ENCODE results near the gene CASKIN1.

CASKIN1 gene

DNA sequence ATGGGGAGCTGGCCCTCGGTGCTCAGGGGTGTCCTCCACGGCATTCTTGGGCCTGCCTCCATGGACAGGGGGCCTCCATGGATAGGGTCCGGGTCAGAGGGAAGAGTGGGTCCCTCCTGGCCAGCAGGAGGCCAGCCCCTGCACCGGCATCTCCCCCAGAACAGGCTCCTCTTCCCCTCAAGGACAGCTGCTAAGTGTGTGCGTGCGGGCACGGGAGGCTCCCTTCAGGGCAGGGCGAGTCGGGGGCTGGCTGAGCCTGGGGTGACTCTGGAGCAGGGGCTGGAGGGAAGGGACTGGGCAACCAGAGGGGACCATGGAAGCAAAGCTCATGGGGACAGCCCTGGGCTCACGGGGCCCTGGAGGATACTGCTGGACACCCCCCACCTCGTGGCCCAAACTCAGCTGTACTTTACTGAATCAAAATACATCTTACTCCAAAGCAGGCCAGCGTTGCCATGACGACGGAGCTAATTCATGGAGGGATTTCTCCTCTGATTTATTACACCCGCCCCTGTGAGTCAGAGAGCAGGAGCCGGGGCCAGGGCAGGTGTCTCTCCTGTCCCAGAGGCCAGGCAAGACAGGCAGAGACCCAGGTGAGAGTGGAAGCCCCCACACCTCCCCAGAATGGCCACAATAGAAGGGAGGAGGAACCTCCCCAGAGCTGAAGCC, 2.1 kb downstream of the CASKIN1 start:
- in situ Hi-C loops (cut with MboI; ENCODE audit: low sequenced_read_pairs), result no loop called here

DNA sequence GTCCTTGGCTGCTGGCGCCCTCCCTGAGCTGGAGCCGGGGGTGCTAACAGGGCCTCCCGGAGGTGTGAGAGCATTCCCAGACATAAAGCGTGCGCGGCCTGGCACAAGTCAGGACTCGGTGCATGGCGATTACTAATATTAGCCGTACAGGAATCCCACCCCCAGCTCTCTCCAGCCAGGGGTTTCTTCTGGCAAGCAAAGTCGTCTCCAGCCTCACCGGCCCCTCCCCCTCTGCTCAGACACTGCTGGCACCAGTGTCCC, 5.0 kb downstream of the CASKIN1 start:
- in situ Hi-C loops (cut with MboI; ENCODE audit: low sequenced_read_pairs), result no loop called here

DNA sequence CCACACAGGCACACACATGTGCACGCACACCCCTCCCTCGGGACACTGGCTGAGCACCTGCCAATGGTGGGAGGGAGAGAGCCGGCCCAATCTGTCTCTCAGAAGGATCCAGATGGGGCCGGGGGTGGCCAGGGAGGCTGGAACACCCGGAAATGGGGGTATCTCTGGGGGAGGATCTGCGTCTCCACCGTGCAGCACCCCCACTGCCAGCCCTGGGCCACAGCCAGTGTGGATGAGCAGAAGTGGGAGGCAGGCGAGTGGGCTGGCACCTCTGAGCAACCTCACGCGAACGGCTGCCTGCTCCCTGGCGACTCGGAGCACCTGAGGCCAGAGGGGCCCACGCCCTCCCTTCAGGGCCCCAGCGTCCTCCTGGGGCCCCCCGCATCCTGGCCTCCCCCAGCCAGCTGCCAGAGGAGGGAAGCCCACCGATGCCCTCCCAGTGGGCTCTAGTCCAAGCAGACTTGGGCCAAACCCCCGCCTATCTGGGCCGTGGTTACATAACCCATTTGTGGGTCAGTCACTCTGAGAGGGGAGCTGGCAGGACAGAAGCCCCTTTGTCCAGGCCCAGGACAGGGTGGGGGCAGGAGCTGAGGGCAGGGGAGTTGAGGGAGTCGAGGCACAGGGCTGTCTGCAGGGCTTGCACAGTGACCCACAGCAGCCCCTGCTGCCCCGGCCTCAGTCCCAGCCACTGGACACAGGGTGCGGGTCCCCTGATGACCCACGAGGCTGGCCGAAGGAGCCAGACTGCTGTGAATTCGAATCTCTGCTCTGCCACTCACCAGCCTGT, 5.6 kb downstream of the CASKIN1 start:
- in situ Hi-C loops (cut with MboI; ENCODE audit: low sequenced_read_pairs), result no loop called here

DNA sequence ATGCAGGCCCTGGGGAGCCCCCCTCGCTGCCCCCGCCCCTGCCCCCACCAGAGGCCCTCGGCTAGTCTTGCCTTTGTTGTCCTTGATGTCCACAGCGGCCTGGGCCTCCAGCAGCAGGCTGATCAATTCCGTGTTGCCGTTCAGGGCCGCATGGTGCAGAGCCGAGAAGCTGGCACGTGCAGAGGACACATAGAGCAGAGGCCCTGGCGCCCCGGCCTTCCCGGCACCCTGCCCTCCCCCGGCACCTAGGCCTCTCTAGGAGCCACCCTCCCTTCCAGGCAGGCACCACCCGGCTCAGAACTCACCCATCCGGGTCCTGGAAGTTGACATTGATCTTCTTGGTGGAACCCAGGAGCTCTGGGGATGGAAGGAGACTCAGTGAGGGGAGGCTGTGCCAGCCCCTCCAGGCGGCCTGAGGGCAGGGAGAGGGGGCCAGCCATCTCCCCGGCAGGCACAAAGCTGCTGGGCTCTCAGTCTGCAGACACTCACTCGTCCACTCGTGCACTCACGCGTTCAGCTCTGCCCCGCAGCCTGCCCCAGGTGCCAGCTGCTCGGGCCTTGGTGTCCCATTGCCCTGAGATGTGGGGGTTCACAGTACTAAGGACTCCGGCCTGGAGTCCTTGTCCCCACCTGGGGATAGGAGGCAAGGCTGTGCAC, 6.3 kb downstream of the CASKIN1 start:
- in situ Hi-C loops (cut with MboI; ENCODE audit: low sequenced_read_pairs), result no loop called here

DNA sequence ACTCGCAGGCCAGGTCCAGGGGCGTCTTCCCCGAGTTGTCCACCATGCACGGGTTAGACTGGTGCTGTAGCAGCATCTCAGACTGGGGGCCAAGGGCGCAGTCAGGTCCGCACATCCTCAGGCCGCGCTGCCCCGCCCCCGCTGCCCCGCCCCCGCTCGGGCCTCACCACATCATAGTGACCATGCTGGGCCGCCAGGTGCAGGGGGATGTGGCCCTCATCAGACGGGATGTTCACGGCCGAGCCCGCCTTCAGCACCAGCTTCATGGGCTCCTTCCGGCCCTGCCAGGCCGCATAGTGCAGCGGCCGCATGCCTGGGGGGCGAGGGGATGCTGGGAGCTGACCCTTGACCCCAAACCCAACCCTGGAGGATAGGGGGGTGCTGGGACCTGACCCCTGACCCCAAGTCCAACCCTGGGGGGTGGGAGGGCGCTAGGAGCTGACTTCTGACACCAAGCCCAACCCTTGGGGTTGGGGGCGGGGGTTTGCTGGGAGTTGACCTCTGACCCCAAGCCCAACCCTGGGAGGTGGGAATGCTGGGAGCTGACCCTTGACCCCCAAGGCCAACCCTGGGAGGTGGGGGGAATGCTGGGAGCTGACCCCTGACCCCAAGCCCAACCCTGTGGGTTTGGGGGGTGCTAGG, 7.0 kb downstream of the CASKIN1 start:
- in situ Hi-C loops (cut with MboI; ENCODE audit: low sequenced_read_pairs), result no loop called here

DNA sequence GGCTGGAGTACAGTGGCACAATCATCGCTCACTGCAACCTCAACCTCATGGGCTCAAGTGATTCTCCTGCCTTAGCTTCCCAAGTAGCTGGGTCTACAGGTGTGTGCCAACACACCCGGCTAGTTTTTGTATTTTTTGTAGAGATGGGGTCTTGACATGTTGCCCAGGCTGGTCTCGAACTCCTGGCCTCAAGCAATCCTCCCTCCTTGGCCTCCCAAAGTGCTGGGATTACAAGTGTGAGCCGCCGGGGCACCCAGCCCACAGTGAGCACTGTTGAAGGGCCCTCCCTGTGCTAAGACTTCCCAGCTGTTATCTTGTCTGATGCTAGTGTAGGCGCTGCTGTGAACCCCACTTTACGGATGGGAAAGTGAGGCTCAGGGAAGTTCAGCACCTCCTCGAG, 8.0 kb downstream of the CASKIN1 start:
- in situ Hi-C loops (cut with MboI; ENCODE audit: low sequenced_read_pairs), result no loop called here

DNA sequence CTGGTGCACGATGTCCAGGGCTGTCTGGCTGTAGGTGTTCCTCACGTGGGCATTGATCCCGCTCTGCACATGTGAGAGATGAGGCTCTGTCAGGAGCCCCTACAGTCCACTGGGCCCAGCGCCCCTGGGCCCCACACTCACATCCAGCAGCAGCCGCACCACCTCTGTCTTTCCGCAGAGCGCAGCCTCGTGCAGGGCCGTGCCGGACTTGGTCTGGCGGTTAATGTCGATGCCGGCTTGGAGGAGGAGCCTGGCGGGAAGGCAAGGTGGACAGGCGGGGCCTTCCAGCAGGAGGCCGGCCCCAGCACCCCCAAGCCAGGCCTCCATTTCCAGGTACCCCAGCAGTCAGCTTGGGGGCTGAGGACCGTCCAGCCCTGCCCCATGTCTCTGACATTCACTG, 9.2 kb downstream of the CASKIN1 start:
- in situ Hi-C loops (cut with MboI; ENCODE audit: low sequenced_read_pairs), result no loop called here

DNA sequence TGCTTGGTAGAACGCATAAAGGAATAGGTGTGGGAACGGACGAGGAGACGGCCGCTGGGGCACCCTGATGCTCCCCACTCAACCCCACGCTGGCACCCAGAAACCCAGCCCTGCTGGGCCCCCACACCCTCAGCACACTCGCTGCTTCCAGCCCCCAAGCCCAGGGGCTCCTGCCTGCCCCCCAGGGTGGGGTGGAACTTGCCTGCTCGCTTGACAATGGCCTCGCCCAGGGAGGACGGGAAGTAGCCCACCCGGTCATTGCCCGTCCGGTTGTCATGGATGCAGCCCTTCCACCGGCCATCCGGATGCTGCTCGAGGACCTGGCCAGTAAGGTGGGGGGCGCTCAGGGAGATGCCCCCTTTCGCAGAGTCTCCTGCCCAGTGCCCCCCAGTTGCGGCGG, 9.9 kb downstream of the CASKIN1 start:
- in situ Hi-C loops (cut with MboI; ENCODE audit: low sequenced_read_pairs), result no loop called here

DNA sequence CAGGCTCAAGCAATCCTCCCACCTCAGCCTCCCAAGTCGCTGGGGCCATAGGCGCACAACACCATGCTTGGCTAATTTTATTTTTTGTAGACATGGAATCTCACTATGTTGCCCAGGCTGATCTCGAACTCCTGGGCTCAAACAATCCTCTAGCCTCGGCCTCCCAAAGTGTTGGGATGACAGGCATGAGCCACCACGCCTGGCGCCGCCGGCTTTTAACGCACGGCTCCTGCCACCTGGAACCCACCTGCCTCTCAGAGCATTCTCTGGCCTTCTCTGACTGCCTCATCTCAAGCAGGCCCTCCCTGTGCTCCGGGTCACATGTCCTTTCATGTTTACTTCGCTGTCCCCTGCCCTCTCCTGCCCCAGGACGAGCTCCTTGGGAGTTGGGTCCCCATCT, 10.3 kb downstream of the CASKIN1 start:
- in situ Hi-C loops (cut with MboI; ENCODE audit: low sequenced_read_pairs), result no loop called here

DNA sequence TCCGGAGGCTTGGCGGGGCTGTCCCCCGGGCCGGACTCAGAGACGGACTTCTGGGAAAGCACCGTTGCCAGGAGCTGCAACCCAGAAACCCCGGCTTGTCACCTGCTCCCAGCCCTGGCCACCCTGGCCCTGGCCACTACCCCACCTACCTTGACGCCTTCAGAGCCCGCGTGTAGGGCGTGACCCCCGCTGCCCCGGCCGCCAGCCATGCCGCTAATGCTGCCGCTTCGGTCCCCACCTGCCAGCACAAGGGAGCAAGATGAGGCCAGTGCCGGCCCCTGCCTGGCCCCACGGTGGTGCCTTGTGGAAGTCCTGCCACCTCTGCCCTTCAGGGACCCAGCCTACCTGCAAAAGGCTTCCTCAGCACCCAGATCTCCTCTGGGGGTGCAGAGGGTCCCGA, 11.4 kb downstream of the CASKIN1 start:
- in situ Hi-C loops (cut with MboI; ENCODE audit: low sequenced_read_pairs), result no loop called here

DNA sequence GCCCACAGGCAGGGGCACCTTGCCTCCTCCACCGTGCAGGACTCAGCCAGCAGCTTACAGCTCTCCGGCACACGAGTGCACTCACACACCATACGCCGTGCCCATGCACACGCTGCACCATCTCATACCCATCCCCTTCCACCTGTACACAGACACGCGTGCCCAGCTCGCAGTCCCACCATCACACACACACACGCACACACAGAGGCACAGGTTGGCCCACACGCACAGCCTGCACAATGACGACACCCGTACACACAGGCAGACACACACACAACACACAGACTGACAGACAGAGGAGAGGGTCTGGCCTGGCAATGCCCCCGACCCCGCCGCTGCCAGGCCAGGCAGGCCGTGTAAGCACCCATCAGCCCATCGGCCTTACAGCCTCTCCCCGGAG, 12.1 kb downstream of the CASKIN1 start:
- in situ Hi-C loops (cut with MboI; ENCODE audit: low sequenced_read_pairs), result no loop called here

DNA sequence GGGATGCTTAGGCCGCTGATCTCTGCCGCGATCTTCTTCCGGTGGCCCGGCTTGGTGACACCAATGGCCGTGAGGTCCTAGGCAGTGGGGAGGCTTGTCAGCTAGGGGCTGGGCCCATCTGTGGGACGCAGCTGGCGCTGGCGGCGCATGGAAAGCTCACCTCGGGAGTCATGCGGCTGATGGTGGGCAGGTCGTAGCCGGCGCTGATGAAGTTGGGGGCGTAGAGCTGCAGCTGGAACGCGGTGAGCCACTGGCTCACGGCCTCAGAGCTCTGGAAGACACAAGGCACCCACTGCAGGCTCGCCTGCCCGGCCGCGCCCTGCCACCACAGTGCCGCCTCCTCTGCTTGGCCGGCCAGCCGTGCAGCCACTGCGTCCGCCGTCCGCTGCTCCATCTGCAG, 12.7 kb downstream of the CASKIN1 start:
- in situ Hi-C loops (cut with MboI; ENCODE audit: low sequenced_read_pairs), result no loop called here

DNA sequence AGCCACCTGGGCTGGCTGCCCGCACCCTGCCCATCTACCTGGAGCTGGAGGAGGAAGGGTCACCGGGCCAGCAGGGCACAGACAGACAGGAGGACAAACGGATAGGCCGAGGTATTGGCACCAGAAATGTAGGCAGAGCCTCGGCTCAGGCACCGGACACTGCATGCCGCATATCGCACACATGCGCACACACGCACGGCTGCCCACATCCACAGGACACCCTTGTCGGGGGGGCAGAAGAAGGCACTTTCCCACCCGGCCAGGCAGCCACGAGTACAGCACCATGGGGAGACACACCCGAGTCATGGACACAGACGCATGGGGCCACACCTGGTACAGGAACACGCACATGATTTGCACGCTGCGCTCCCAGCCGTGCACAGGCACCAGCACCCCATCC, 14.5 kb downstream of the CASKIN1 start:
- in situ Hi-C loops (cut with MboI; ENCODE audit: low sequenced_read_pairs), result no loop called here

DNA sequence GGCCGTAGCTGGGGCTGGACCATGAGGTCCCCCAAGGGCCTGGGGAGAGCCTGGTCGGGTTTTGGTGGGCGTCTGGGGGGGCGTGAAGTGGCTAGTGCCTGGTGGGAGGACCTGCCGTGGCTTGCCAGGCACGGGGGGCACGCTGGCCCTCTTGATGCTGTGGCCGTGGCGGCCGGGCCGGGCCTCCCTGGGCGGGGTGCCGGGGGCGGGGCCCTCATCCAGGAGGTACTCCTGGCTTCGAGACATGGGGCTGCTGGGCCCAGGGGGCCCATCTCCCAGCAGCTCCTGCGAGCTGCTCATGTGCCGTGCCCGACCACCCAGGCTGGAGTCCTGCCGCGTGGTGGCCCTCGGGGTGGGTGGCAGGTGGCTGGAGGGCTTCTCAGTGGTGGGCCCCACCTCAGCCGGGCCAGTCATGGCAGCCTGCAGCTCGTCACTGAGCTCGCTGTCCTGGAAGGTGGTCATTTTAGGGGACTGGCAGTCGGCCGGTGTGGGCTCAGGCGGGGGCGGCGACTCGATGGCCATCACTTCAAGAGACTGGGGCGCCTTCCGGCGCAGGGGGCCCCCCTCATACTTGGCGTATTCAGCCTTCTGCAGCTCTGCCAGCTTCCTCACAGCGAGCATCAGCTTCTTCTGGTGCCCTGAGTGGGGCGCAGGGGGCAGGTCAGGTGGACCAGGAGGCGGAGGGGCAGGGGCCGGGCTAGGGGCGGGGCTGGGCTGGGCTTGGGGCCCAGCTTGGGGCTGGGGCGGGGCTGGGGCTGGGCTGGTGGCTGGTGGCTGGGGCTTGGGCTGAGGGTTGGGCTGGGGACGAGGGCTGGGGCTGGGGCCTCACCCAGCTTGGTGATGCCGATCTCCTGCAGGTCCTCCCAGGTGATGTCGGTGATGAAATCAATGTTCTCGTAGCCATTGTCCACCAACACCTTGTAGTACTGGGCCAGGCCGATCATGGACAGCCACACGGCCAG, 15.2 kb downstream of the CASKIN1 start:
- in situ Hi-C loops (cut with MboI; ENCODE audit: low sequenced_read_pairs), result no loop called here

DNA sequence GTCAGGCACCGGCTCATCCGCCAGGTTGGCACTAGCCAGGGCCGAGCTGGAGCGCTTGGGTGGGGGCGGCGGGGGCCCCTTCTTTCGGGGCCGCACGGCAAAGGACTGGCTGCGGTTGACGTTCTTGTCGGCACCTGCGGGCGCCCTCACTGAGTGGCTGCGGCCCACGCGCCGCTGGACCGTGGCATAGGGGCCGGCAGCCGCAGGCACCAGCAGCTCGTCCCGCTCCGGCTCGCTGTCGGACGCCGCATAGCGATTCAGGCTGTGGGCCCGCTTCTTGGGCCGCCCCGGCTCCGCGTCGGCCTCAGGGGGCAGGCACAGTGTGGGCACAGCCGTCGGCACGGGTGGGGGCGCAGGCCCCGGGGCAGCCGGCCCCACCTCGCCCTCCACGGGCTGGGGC, 15.9 kb downstream of the CASKIN1 start:
- in situ Hi-C loops (cut with MboI; ENCODE audit: low sequenced_read_pairs), result no loop called here

DNA sequence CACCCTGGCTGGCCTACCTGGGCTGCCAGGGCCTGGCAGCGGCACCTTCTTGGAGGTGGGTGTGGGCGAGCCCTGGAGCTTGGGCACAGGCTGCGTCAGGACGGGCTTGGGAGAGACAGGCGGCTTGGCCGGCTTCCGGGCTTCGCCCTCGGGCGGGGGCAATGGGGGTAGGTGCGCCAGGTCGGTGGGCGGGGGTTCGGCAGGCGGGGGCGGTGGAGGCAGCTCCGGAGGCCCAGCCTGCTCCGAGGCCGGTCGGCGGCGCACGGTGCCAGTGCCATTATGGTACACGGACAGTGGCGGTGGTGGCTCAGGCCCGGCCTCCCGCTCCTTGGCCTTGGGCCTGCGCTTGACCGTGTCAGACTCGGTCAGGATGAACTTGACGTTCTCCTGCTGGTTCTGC, 16.8 kb downstream of the CASKIN1 start:
- in situ Hi-C loops (cut with MboI; ENCODE audit: low sequenced_read_pairs), result no loop called here

DNA sequence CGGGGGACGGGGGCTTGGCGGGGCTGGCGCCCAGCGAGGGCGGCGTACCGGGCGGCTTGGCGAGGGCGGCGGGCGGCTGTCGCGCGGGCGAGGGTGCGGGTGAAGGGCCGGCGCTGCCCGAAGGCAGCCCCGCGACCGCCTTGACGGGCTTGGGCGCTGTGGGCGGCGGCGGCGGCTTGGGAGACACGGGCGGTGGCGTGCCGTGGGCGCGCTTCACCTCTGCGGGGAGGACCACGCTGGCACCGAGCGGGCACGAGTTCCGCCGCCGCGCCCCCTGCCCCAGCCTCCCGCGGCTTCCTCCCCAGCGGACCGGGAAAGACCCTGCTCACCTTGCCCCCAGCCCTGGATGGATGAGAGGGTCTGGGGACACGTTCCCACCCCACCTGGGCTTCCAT, 17.3 kb downstream of the CASKIN1 start:
- in situ Hi-C loops (cut with MboI; ENCODE audit: low sequenced_read_pairs), result no loop called here

DNA sequence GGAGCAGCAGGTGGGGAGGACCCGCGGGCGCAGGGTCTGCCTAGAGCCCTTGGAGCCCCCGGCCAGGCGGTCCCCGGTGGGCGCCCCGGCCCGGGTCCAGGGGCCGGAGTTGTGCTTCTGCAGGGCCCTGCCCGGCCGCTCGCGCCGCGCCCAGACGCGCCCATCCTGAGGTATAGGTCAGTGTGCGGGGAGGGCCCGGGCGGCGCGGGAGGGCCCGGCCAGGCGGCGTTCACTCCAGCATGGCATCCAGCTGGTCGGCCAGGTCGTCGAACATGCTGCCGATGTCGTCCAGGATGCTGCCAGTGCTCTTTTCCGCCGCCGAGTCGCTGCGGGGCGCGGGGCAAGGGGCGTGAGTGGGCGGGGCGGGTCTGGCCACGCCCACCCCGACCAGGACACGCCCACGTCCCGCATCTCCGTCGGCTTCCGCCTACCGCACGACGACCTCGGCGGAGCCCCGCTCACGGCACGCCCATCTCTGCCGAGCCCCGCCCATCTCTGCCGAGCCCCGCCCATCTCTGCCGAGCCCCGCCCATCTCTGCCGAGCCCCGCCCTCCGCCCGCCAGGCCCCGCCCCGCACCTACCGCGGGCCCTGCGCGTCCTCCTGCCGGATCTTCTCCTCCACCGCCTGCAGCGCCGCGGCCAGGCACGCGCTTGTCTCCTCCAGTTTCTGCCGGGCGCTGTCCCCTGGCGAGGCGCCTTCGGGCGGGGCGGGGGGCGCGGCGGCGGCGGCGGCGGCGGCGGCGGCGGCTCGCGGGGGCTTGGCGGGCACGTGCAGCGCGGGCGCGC, 17.9 kb downstream of the CASKIN1 start:
- in situ Hi-C loops (cut with MboI; ENCODE audit: low sequenced_read_pairs), result no loop called here

DNA sequence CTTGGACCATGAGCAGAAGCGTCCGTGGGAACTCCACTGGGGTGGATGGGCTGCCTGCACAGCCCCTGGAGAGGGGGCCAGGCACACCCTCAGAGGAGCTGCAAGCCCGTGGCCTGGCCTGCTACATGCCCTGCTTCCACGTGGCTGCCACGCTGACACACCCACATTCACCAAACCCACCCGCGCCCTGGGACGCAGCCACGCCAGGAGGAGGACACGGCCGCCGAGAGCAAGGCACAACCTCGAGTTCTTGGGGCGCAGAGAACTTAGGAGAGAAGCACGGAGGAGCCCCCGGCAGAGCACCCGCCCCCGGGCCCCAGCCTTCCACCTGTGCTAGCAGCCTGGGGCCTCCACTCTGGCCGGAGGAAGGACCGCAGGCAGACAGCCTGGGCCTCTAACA, 18.8 kb downstream of the CASKIN1 start:
- in situ Hi-C loops (cut with MboI; ENCODE audit: low sequenced_read_pairs), result no loop called here

DNA sequence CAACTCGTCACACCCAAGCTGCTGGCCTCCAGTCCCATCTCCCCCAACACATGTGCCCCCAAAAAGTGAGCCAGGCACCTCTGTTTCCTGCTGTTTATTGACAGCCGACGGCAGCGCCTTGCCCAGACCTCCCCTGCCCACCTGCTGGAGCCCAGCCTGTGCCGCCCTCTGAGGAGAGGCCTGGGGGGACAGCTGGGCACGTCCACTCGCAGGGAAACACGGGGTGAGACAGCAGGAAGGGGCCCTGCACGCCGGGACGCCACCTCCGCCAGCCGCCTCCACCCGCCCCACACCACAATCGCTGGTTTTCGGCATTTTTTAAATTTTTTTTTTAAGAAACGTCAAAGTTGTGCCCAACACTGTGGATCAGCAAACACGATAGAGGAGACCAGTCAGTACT, 19.3 kb downstream of the CASKIN1 start:
- in situ Hi-C loops (cut with MboI; ENCODE audit: low sequenced_read_pairs), result no loop called here
